Measurements from ENCODE around the gene FAM107A. TPM values are rescaled to one million over a fixed set of nuclear protein-coding genes. Genes with fewer than 3 reads are reported as not detected.

The FAM107A gene
- total RNA-seq, 1 donor from 2014 or later, result 2.3 TPM

DNA sequence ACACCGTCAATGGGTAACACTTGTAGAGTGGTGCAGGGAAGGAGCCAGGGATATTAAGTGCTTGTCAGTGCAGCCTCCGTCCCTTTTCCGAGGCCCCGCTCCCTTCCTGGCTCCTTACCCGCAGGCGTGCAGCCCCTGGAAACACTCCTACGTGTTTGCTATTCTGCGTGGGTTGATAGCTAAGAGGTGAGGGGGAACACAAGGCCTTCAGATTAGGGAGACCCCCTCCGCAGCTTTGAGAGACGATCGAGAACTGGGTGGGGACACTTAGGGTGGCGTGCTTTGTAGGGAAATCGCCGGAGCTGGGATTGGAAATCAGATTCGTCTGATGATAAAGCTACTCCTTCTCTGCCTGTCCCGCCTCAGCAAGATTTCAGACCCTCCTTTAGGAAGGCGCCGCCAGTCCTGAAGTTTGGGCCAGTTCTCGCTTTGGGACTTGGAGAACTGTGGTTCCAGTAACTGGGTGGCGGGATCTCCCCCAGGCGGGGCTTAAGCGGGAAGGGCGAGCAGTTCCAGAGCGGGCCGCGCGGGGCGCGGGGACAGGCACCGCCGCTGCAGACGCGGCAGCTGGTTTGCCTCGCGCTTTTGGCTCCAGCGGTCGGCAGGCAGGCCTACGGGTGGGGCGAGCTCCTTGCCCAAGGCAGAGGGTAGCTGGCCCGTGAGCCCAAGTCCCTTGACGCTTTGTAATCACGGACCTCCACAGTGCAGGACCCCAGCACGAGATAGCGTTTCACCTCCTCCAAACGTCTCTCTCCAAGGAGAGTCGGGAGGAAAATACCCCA lies 8.0 kb upstream of the FAM107A start:
- Mint-ChIP-seq H3K9me3 (no peaks in the 10 kb centered on the region), H3K4me1 (peaks cover 56% of the 10 kb centered on the region), H3K27ac (ENCODE audit: unreplicated experiment) (no peak overlapping the region), H3K4me3 (peak overlapping the region; percentile 76), H3K36me3 (ENCODE audit: low read depth) (no peaks in the 10 kb centered on the region), H3K27me3 (ENCODE audit: low read depth) (peaks cover 60% of the 10 kb centered on the region)
- TF ChIP-seq, protein P1, sequence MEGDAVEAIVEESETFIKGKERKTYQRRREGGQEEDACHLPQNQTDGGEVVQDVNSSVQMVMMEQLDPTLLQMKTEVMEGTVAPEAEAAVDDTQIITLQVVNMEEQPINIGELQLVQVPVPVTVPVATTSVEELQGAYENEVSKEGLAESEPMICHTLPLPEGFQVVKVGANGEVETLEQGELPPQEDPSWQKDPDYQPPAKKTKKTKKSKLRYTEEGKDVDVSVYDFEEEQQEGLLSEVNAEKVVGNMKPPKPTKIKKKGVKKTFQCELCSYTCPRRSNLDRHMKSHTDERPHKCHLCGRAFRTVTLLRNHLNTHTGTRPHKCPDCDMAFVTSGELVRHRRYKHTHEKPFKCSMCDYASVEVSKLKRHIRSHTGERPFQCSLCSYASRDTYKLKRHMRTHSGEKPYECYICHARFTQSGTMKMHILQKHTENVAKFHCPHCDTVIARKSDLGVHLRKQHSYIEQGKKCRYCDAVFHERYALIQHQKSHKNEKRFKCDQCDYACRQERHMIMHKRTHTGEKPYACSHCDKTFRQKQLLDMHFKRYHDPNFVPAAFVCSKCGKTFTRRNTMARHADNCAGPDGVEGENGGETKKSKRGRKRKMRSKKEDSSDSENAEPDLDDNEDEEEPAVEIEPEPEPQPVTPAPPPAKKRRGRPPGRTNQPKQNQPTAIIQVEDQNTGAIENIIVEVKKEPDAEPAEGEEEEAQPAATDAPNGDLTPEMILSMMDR (conservative IDR thresholded peaks at IDR 0.05), result peak; percentile 75
- peak; percentile 67 for DNase-seq (ENCODE audit: low read depth, low spot score)

DNA sequence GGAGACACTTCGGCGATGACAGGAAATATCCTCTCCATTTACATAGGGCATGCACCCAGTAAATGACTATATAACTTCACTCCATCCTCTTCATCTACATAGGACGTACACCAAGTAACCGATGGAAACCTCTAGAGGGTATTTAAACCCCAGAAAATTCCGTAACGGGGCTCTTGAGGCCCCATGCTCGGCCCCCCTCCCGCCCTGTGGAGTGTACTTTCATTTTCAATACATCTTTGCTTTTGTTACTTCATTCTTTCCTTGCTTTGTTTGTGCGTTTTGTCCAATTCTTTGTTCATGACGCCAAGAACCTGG lies 7.5 kb upstream of the FAM107A start:
- DNase-seq (ENCODE audit: low read depth, low spot score), result no peak
- Mint-ChIP-seq H3K36me3 (ENCODE audit: low read depth) (no peaks in the 10 kb centered on the region), H3K9me3 (no peaks in the 10 kb centered on the region), H3K4me3 (peak overlapping the region; percentile 76), H3K4me1 (peaks cover 60% of the 10 kb centered on the region), H3K27me3 (ENCODE audit: low read depth) (peaks cover 59% of the 10 kb centered on the region), H3K27ac (ENCODE audit: unreplicated experiment) (no peak overlapping the region)
- TF ChIP-seq, protein P1 (conservative IDR thresholded peaks at IDR 0.05), result no peak

DNA sequence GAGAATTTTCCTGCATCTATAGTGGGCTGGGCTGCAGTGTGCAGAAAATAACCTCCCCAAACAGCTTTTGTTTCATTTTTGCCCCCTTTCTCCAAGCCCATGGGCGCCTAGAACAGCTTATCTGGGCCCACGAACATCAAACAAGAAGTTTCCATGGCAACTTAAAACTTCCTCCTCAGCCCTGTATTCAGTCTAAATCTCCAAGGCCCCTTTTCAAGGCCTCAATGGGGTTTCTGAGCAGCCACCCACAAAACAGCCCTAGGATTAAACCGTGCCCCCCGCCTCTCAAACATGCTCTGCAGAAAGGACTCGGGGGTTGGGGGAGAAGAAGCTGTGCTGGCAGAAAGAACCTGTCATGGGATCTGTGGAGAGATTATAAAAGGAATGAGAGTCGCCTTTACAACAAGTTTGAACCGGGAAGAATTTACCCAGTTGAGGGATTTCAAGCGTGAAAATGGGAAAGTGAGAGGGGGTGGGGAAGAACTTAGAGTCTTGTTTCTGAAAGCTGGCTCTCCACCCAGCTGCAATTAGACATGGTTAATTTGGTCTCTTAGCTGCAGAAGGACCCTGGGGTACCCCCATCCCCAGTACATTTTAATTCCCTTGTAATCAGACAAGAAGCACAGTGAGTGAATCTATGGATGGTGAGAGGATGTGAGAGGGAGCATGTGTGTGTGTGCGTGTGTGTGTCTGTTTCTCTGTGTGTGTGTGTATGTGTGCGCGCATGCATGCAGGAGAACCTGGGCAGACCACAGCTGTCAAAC lies 4.3 kb upstream of the FAM107A start:
- Mint-ChIP-seq H3K4me1 (peaks cover 75% of the 10 kb centered on the region), H3K9me3 (no peaks in the 10 kb centered on the region), H3K4me3 (peak overlapping the region; percentile 78), H3K27me3 (ENCODE audit: low read depth) (peaks cover 40% of the 10 kb centered on the region), H3K36me3 (ENCODE audit: low read depth) (no peaks in the 10 kb centered on the region), H3K27ac (ENCODE audit: unreplicated experiment) (peak overlapping the region; percentile 81)
- DNase-seq (ENCODE audit: low read depth, low spot score), result peak; percentile 48
- TF ChIP-seq, protein P1 (conservative IDR thresholded peaks at IDR 0.05), result no peak

DNA sequence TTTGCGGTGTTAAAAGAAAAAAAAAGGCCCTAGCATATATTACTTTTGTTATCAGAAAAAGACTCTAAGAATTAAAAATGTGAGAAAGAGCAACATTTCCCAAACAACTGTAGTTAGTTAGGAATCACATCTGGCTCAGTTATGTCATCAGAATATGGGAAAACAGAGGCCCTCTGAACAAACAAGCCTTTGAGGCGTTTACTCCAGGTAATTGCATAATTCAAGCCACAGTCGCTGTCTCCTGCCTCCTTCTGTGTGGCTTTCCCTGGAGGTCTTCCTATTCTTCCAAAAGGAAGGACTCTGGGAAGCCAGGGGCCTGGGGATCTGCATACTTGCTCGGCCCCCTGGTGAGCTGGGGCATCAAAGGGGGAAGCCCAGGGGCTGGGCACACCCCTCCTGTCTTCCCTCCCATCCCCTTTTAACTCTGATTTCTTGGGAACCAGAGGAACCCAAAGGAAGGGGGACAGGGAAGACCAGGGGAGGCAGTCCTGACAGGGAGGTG lies 3.7 kb upstream of the FAM107A start:
- TF ChIP-seq, protein P1 (conservative IDR thresholded peaks at IDR 0.05), result no peak
- H3K9me3 Mint-ChIP-seq, result no peaks in the 10 kb centered on the region
- peak overlapping the region; percentile 81 for H3K27ac Mint-ChIP-seq (ENCODE audit: unreplicated experiment)

DNA sequence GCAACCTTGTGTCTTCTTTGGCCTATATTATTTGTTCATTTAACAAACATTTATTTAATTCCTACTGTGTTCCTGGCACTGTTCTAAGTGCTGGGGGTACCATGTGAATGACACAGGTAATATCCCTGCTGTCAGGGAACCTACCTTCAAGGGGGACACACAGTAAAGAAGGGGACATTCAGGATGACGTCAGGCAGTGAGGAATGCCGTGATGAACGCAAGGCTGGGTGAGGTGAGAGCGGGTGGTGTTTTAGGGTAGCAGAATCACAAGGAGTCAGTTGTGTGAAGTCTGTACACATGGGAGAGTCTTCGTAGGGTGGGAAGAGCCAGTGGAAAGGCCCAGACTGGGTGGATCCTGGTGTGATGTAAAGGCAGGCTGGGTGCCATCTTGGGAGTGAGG lies 1.7 kb upstream of the FAM107A start:
- Mint-ChIP-seq H3K4me1 (peaks cover 49% of the 10 kb centered on the region), H3K36me3 (ENCODE audit: low read depth) (no peaks in the 10 kb centered on the region), H3K4me3 (no peak overlapping the region), H3K27ac (ENCODE audit: unreplicated experiment) (no peak overlapping the region), H3K27me3 (ENCODE audit: low read depth) (peaks cover 16% of the 10 kb centered on the region), H3K9me3 (no peaks in the 10 kb centered on the region)
- TF ChIP-seq, protein P1 (conservative IDR thresholded peaks at IDR 0.05), result no peak
- DNase-seq (ENCODE audit: low read depth, low spot score), result no peak

More for the DNA sequence above, 3.7 kb upstream of the FAM107A start:
- DNase-seq (ENCODE audit: low read depth, low spot score), result peak; percentile 31
- Mint-ChIP-seq H3K36me3 (ENCODE audit: low read depth) (no peaks in the 10 kb centered on the region), H3K27me3 (ENCODE audit: low read depth) (peaks cover 36% of the 10 kb centered on the region), H3K4me1 (peaks cover 69% of the 10 kb centered on the region), H3K4me3 (peak overlapping the region; percentile 78)

Measured in neural crest cell (in vitro differentiated cells).